GM18508 (cell line): ENCODE measurements around the gene STX7.
A peak's percentile ranks its signal among the peaks of the same experiment; 100 is the strongest.
"Not testable (repeated sequence)": the region's sequence is repeated elsewhere in the genome, so short reads cannot be mapped to it uniquely, and the experiment has no call there.

Experiments used
- ATAC-seq: cut with Tn5 transposase; IDR thresholded peaks from one replicate; pipeline ENCODE4 v1.9.1; 2021; ENCODE audit warnings: moderate number of reproducible peaks; ENCODE audit not compliant: insufficient read depth, unreplicated experiment

STX7 gene

GRCh38 chr6:132512638-132513632, at the start of gene STX7:
Gene STX7, minus strand, starts transcription at chr6:132513116. Its CDS starts 9,586 bp downstream, at chr6:132503530.
- ATAC-seq: peak; percentile 82

- not testable (repeated sequence) for ATAC-seq
Measured at GRCh38 chr6:132560087-132560486, 47.2 kb upstream of the STX7 start.

DNA sequence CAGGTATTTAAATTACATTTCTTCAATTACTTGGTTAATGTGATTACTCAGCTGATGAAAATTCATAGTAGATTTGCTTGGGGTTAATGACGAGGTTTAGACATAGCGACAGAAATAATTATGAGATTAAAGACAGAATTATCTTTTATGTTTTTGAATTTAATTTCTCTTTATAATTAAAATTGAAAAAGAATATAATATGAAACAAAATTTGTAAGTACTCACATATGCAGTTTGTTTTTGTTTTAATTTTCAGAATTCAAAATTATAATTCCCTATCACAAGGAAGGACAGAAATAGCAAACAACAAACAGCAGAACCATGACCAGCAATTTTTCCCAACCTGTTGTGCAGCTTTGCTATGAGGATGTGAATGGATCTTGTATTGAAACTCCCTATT, 39.5 kb upstream of the STX7 start, which contains the start of gene TAAR8:
Gene TAAR8 (plus strand): TSS at position 301 of the 400 bp plus-strand sequence. CDS start 21 bp downstream, at position 322.
- no peak for ATAC-seq

DNA sequence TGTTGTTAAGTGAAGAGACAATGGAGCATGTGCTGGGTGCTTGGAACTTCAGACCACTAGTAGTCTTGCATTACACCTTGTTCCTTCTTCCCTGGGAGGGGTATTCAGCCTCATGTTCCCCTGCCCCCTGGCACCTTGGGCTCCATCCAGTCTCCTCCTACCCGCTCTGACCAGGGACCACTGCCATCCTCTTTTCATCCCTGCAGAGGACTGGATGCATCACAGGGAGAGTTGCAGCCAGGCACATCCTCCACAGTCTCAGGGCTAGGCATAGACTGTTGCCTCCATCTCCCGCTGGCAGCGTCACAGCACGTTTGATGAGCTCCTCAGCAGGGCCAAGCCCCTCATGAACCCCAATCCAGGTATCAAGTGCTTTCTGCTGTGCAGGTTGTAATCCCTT, 38.3 kb upstream of the STX7 start:
- no peak for ATAC-seq

DNA sequence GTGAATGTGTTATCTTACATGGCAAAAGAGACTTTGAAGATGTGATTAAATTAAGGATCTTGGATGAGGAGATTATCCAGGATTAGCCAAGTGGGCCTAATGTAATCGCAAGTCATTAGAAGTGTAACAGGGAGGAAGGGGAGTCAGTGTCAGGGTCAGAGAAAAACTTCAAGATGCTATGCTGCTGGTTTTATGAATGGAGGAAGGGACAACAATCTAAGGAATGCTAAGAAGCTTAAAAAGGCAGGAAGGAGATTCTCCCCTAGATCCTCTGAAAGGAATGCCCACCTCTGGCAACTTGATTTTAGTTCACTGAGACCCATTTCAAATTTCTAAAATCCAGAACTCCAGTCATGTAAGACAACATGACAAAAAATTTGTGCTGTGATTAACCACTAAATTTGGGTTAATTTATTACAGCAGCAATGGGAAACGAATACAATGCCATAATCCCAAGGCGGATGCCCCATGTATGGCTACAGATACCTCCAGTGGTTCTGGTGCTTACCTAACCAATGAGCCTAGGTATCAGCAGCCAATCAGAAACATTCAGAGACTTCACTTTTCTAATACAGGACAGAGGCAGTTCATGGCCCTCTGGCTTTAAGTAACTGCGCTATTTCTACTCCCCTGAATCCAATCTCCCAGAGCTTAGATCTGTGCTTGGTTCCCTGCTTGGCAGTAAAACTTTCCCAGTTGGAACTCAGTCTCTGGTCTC, 36.0 kb upstream of the STX7 start:
- no peak for ATAC-seq

DNA sequence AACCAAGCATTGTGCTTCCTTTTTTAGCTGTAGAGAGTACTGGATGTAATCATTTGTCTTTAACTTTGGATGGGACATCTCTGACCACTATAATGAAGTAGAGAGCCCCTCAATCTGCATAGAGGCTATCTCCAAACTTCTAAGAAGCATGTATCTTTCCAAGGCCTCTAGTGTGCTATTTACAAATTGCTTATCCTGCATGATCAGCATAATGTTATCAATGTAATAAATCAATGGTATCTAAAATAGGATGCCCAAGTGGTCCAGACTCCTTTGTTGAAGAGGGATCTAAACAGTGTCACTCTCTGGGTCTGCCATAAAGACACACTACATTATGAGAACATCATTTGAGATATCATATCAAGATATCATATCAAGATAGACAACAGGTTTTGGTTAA, 31.9 kb upstream of the STX7 start:
- no peak for ATAC-seq

GRCh38 chr6:132537977-132538376, 25.1 kb upstream of the STX7 start, which contains the start of gene TAAR9:
Gene TAAR9, plus strand, starts transcription at chr6:132538277. Its CDS starts 13 bp downstream, at chr6:132538290.
- ATAC-seq: no peak

DNA sequence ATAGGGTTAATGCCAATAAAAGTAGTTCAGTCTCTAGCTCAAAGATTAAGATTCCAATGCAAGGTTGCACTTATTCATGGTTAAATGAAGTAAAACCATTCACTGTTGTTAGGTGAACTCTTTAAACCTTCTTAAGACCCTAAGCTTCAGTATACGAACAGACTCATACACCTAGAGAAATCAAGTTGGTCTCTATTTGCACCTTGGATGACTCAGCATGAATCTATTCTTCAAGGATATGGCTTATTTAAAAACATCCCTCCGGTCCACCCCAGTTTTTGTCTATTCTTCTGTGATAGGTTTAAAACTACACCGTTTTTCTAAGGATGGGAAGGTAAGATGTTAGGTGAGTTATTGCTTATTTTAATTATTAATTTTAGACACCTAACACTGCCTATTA, 24.2 kb upstream of the STX7 start:
- no peak for ATAC-seq

DNA sequence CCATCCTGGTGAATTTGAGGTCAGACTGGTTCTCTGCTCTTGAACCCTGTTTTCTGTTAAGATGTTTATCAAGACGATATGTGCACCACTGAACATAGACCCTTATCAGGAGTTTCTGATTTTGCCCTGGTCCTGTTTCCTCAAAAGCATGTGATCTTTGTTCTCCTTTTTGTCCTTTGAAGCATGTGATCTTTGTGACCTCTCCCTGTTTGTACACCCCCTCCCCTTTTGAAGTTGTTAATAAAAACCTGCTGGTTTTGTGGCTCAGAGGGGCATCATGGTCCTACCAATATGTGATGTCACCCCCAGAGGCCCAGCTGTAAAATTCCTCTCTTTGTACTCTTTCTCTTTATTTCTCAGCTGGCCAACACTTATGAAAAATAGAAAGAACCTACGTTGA, 21.6 kb upstream of the STX7 start:
- not testable (repeated sequence) for ATAC-seq

DNA sequence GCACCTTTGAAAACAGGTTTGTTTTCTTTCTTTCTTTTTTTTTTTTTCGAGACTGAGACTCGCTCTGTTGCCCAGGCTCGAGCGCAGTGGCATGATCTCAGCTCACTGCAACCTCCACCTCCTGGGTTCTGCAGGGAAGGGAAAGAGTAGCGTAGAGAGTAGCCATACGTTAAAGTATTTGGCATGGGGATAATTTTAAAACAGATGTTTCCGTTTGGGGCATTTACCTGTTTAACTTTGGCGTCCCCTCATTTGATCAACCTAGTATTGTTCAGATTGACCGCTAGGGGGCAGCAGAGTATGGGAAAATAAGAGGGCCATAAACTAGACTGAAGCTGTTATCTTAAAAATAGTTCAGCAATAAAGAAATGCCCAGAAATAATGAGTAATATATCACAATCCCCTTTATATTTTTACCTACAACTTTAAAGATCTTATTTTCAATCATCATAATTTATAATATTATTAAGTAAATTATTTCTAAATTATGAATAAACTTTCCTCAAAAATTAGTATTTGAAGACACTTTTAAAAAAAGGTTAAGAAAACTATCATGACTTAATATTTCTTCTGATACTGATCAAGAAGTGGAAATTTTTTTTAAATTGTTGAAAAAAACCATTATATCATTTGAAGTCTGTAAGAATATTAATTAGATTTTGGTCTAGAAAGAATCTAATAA, 17.5 kb upstream of the STX7 start:
- ATAC-seq: peak; percentile 76

DNA sequence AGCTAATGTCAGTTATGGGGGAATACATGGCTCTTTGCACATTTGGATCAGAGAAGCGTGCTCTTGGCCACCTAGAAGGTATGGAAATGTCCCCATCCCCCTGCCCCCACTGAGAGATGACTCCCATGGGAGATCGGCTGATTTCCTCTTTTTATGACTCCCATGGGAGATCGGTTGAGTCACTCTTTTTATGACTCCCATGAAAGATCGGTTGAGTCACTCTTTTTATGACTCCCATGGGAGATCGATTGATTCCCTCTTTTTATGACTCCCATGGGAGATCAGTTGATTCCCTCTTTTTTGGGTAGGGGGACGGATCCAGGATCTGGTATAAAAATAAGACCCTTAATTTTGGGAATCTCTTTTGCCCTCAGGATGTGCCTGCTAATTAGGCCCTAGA, 14.9 kb upstream of the STX7 start:
- no peak for ATAC-seq

GRCh38 chr6:132526461-132526860, 13.5 kb upstream of the STX7 start:
- ATAC-seq: no peak

- ATAC-seq: no peak
Measured at GRCh38 chr6:132525866-132526265, 12.9 kb upstream of the STX7 start.

GRCh38 chr6:132524646-132525045, 11.7 kb upstream of the STX7 start:
- ATAC-seq: no peak

- no peak for ATAC-seq
Measured at GRCh38 chr6:132520953-132521352, 8.0 kb upstream of the STX7 start.

DNA sequence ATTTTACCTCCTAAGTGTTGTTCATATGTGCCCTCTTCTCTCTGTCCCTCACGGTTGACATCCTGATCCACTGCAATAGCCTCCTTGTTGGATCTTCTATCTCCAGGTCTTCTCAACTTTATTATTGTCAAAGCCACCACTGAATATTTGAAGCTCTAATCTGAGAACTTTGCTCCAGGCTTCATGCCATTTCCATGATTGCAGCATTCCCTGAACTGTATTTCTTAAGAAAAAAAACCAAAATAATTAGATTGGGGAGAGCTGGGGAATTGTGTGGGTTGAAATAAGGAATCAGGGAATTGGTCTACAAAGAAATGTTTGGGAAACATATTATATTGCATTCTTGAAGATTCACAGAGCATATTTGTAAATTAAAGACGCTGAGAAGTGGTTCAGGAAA, 2.5 kb upstream of the STX7 start:
- ATAC-seq: no peak

- ATAC-seq: no peak
Measured at GRCh38 chr6:132513831-132514545, 1.1 kb upstream of the STX7 start.

GRCh38 chr6:132512342-132512637, 626 bp downstream of the STX7 start:
- no peak for ATAC-seq

- ATAC-seq: no peak
Measured at GRCh38 chr6:132511831-132512220, 1.1 kb downstream of the STX7 start.

- ATAC-seq: no peak
Measured at GRCh38 chr6:132511210-132511830, 1.6 kb downstream of the STX7 start.
